Psoas muscle (tissue), 8 donors: ENCODE measurements around the gene EXO1. TPM values are rescaled to one million over a fixed set of nuclear protein-coding genes. Genes with fewer than 3 reads are reported as not detected.
A peak's percentile ranks its signal among the peaks of the same experiment; 100 is the strongest.
"Not testable (repeated sequence)": the region's sequence is repeated elsewhere in the genome, so short reads cannot be mapped to it uniquely, and the experiment has no call there.

Source experiments
- ATAC-seq, 4 donors: fragments of 200-7000 bp; cut with Tn5 transposase; one replicate each; pipeline ENCODE4 v1.9.1; 2020; ENCODE audit warnings: moderate library complexity in 3 of 4, mild to moderate bottlenecking in 2 of 4
- DNase-seq, 2 donors: peaks; one replicate each; pipeline ENCODE4 v3.0.0-alpha.2; 2020
- H3K27ac ChIP-seq: fragments of 200-600 bp; one replicate; pipeline ENCODE4 v1.8.0; 2022
- H3K27me3 ChIP-seq, 3 donors: fragments of 200-600 bp in 1 of 3; one replicate each; pipeline versions ENCODE4 v1.6.1 to v1.8.0; 2013 to 2022; ENCODE audit warnings: low read length in 2 of 3, mild to moderate bottlenecking in 2 of 3, moderate library complexity in 1 of 3; ENCODE audit not compliant: insufficient read depth in 3 of 3
- H3K36me3 ChIP-seq, 2 donors: fragments of 200-600 bp in 1 of 2; one replicate each; pipeline versions ENCODE4 v1.6.1 to v1.8.0; 2013 to 2022; ENCODE audit warnings: low read depth in 1 of 2, mild to moderate bottlenecking in 1 of 2, moderate library complexity in 1 of 2; ENCODE audit not compliant: insufficient read depth in 1 of 2
- H3K4me1 ChIP-seq: fragments of 200-600 bp; one replicate; pipeline ENCODE4 v1.8.0; 2022
- H3K4me3 ChIP-seq: fragments of 200-600 bp; one replicate; pipeline ENCODE4 v1.8.0; 2022; ENCODE audit warnings: mild to moderate bottlenecking
- H3K9me3 ChIP-seq: fragments of 200-600 bp; one replicate; pipeline ENCODE4 v1.8.0; 2022
- CTCF ChIP-seq: fragments of 200-600 bp; IDR thresholded peaks from one replicate; pipeline ENCODE4 v1.8.0; 2022; ENCODE audit warnings: antibody characterized with exemption
- whole genome bisulfite sequencing, 3 donors: extraction: QIAGEN DNeasy Blood & Tissue Kit; methylation state at CpG; one replicate each; pipeline versions ENCODE4 v1.1.6 to v1.1.7; 2013; 5-methylcytosine and 5-hydroxymethylcytosine counted together
- intact Hi-C, 2 donors: fragments of 100-400 bp; cut with DNase I; formaldehyde crosslinking; loops; one replicate each; pipeline versions ENCODE4 v1.11.0 to v1.14.2; 2022
- long read RNA-seq, 2 donors: library from polyadenylated mRNA; unstranded; transcript quantifications; one replicate each; pipeline ENCODE4 v2.0.0, GENCODE V29; 2021
- polyA plus RNA-seq, 3 donors: library from polyadenylated mRNA; stranded (reverse); fragments of 200-250 nt; gene quantifications; one replicate each; pipeline ENCODE4 v1.2.3, GENCODE V29; 2013
- total RNA-seq, 4 donors: library from RNA; stranded (reverse); fragmentation: NEBNext Ultra II Directional in 2 of 4; extraction: Animal tissue kit (Norgen Biotek cat#: 25700) in 2 of 4; gene quantifications; one replicate each; pipeline versions ENCODE4 v1.2.1 to v1.2.4, GENCODE V29; 2021 to 2023
- donor health status: healthy with polysubstance abuse.
- donor health status: DM: no; HTN: no; CAD: no; lungs with moderate emphysema.
- donor health status: Bipolar disorder and iron deficiency.
- donor health status: healthy.
- donor health status: DM: yes; HTN: yes; CAD: no.
- donor health status: DM: no; HTN: no; CAD: no.
- donor health status: DM: no; HTN: no; CAD: no.
- donor health status: DM: yes; HTN: yes; CAD: no.

EXO1 gene
- total RNA-seq (under 1 TPM in 1 of 4 donors, not detected in 3; 0.32 TPM), polyA plus RNA-seq (under 1 TPM in 2 of 3 donors, not detected in 1; 0.06 to 0.17 TPM)
- long read RNA-seq, donor 1 = 0 reads
- long read RNA-seq, donor 2 = 0 reads

GRCh38 chr1:241847796-241848685 lies at the start of gene EXO1:
Gene EXO1 (plus strand): TSS chr1:241848204. CDS start chr1:241850426, 2,222 bp downstream.
- Histone ChIP-seq H3K27me3 (no peaks in the 10 kb centered on the region), H3K4me3 (peak within 1 kb of the TSS; percentile 75), H3K4me1 (no peaks in the 10 kb centered on the region), H3K9me3 (no peaks in the 10 kb centered on the region), H3K36me3 (no peaks in the 10 kb centered on the region), H3K27ac (peak within 1 kb of the TSS; percentile 91)
- TF ChIP-seq CTCF = peak; percentile 6
- 0 to 1% (median 0%) methylated on average over 68 of the region's 68 CpGs for WGBS, 3 donors
- intact Hi-C loops = loop anchor here (5.0 to 10.0 kb wide), 4 partner anchors 203 to 333 kb away; partner anchors contain the start of genes CHML (in 2 of the 2), OPN3 (in 2 of the 2), FH (in 1 of the 2) and KMO (in 1 of the 2)
- DNase-seq (peak; percentile 87 to 93), ATAC-seq (peak; percentile 95 to 99 (median 98))

- 54 to 76% (median 67%) methylated on average over 1 of the region's 1 CpG for WGBS, 3 donors
- H3K4me3 ChIP-seq = no peak overlapping the region
- no peak for DNase-seq
- H3K4me1 ChIP-seq = no peaks in the 10 kb centered on the region
- no peak overlapping the region for H3K27ac ChIP-seq
- H3K27me3 ChIP-seq = no peaks in the 10 kb centered on the region
- no peaks in the 10 kb centered on the region for H3K9me3 ChIP-seq
- no peak for TF ChIP-seq CTCF
- intact Hi-C loops = no loop called here
- no peaks in the 10 kb centered on the region for H3K36me3 ChIP-seq
- ATAC-seq = no peak
These were observed 48.6 kb upstream of the EXO1 start for GRCh38 chr1:241799416-241799815.

- no peak for ATAC-seq
- no peak for DNase-seq
- TF ChIP-seq CTCF = no peak
- Histone ChIP-seq H3K36me3 (no peaks in the 10 kb centered on the region), H3K9me3 (no peaks in the 10 kb centered on the region), H3K4me3 (no peak overlapping the region), H3K4me1 (no peaks in the 10 kb centered on the region), H3K27ac (no peak overlapping the region), H3K27me3 (no peaks in the 10 kb centered on the region)
- intact Hi-C loops = no loop called here
- 82 to 88% (median 82%) methylated on average over 3 of the region's 3 CpGs for WGBS, 3 donors
These were observed 47.4 kb upstream of the EXO1 start for GRCh38 chr1:241800640-241801039.

- no peak for DNase-seq
- no peaks in the 10 kb centered on the region for H3K36me3 ChIP-seq
- no peaks in the 10 kb centered on the region for H3K27me3 ChIP-seq
- no peak overlapping the region for H3K27ac ChIP-seq
- H3K4me1 ChIP-seq = no peaks in the 10 kb centered on the region
- intact Hi-C loops = no loop called here
- no peak for ATAC-seq
- no peak overlapping the region for H3K4me3 ChIP-seq
- 85 to 90% (median 87%) methylated on average over 3 of the region's 3 CpGs for WGBS, 3 donors
- H3K9me3 ChIP-seq = no peaks in the 10 kb centered on the region
- TF ChIP-seq CTCF = no peak
These were observed 45.1 kb upstream of the EXO1 start for GRCh38 chr1:241802863-241803262.

GRCh38 chr1:241804706-241805105 lies 43.3 kb upstream of the EXO1 start:
- H3K4me1 ChIP-seq, H3K9me3 ChIP-seq, H3K4me3 ChIP-seq, ATAC-seq, H3K27ac ChIP-seq, DNase-seq, H3K36me3 ChIP-seq, H3K27me3 ChIP-seq, intact Hi-C loops: not testable (repeated sequence)
- 75 to 83% (median 78%) methylated on average over 4 of the region's 4 CpGs for WGBS, 3 donors
